HCT116 (cell line): ENCODE results near the gene RBM20. TPM values are rescaled to one million over a fixed set of nuclear protein-coding genes. Genes with fewer than 3 reads are reported as not detected.

Source experiments
- ATAC-seq: fragments of 200-7000 bp; cut with Tn5 transposase; 2 replicates; pipeline ENCODE4 v1.9.1; 2020; ENCODE audit warnings: mild to moderate bottlenecking, moderate library complexity
- BruUV-seq: library from RNA; stranded (reverse); fragments of 400-500 nt; replicated peaks from 2 replicates; lab custom pipeline; 2021; lab: Mats Ljungman, UMichigan
- CTCF ChIA-PET: fragments of 300-600 bp; sonication (Branson Sonifier 250); formaldehyde crosslinking; loops from one replicate; lab custom pipeline; 2021; ENCODE audit warnings: antibody characterized with exemption; lab: Charles Lee
- POLR2A ChIA-PET: fragments of 300-600, 350-600 bp; sonication (Branson Sonifier 250); formaldehyde crosslinking; loops from one replicate; lab custom pipeline; 2021; ENCODE audit warnings: antibody characterized with exemption; lab: Charles Lee
- RAD21 ChIA-PET, 2 experiments: fragments of 300-600 bp; sonication (Branson Sonifier 250); formaldehyde crosslinking; loops; one replicate each; lab custom pipeline; 2023; ENCODE audit warnings: low total read pairs in 2 of 2; ENCODE audit not compliant: uncharacterized antibody in 2 of 2, unreplicated experiment in 2 of 2, low non-redundant PET in 1 of 2; lab: Charles Lee
- DNase-seq: peaks from one replicate; pipeline ENCODE4 v3.0.0-alpha.2; 2010; ENCODE audit warnings: low read depth, low spot score
- H2AFZ ChIP-seq: fragments of 200-600 bp; shearing (Covaris generic), sonication (generic); 2 replicates; pipeline ENCODE4 v1.6.1; 2017; ENCODE audit warnings: low read depth, mixed run types, mixed read lengths, antibody characterized with exemption, low read length; ENCODE audit not compliant: poor library complexity, severe bottlenecking
- H3K27ac ChIP-seq: 2 replicates; pipeline ENCODE4 v1.5.1; 2012; ENCODE audit warnings: low read depth, low read length
- H3K27me3 ChIP-seq: fragments of 200-600 bp; sonication (generic); 2 replicates; pipeline ENCODE4 v1.6.1; 2016; ENCODE audit warnings: mixed run types, low read length, mixed read lengths; ENCODE audit not compliant: insufficient read depth
- H3K36me3 ChIP-seq, 2 experiments: fragments of 200-500 bp in 1 of 2; fragments of 200-600 bp in 1 of 2; sonication (Bioruptor generic) in 1 of 2; sonication (generic) in 1 of 2; 2 replicates each; pipeline versions ENCODE4 v1.5.1 to v1.6.1; 2014 to 2016; ENCODE audit warnings: low read length in 2 of 2, inconsistent platforms in 1 of 2, mixed read lengths in 1 of 2, mixed run types in 1 of 2; ENCODE audit not compliant: insufficient read depth in 2 of 2, control insufficient read depth in 1 of 2
- H3K4me1 ChIP-seq, 2 experiments: fragments of 200-600 bp in 1 of 2; sonication (generic) in 1 of 2; 2 replicates each; pipeline versions ENCODE4 v1.5.1 to v1.6.1; 2012 to 2017; ENCODE audit warnings: low read length in 2 of 2, inconsistent platforms in 1 of 2, mild to moderate bottlenecking in 1 of 2, mixed read lengths in 1 of 2, mixed run types in 1 of 2, moderate library complexity in 1 of 2; ENCODE audit not compliant: insufficient read depth in 2 of 2, control insufficient read depth in 1 of 2
- H3K4me2 ChIP-seq: fragments of 200-600 bp; sonication (generic); 2 replicates; pipeline ENCODE4 v1.6.1; 2017; ENCODE audit warnings: mixed run types, low read length, mixed read lengths
- H3K4me3 ChIP-seq, 2 experiments: fragments of 200-600 bp in 1 of 2; sonication (generic) in 1 of 2; replicated peaks in 1 of 2; 2 replicates each; pipeline ENCODE4 v1.5.1; 2011 to 2016; ENCODE audit warnings: low read length in 2 of 2, control low read depth in 1 of 2, low read depth in 1 of 2, mild to moderate bottlenecking in 1 of 2, mixed read lengths in 1 of 2, mixed run types in 1 of 2
- H3K79me2 ChIP-seq: fragments of 200-600 bp; sonication (generic); 2 replicates; pipeline ENCODE4 v1.6.1; 2017; ENCODE audit warnings: mild to moderate bottlenecking, mixed run types, low read length, moderate library complexity, mixed read lengths; ENCODE audit not compliant: insufficient read depth
- H3K9ac ChIP-seq: fragments of 200-600 bp; sonication (generic); 2 replicates; pipeline ENCODE4 v1.6.1; 2016; ENCODE audit warnings: low read length, mixed read lengths
- H3K9me2 ChIP-seq: fragments of 200-600 bp; sonication (generic), shearing (Covaris generic); 2 replicates; pipeline ENCODE4 v1.6.1; 2017; ENCODE audit warnings: mixed run types, mild to moderate bottlenecking, moderate library complexity; ENCODE audit not compliant: insufficient read depth
- H3K9me3 ChIP-seq, 2 experiments: fragments of 200-500 bp in 1 of 2; fragments of 200-600 bp in 1 of 2; sonication (Bioruptor generic) in 1 of 2; sonication (generic) in 1 of 2; 2 replicates each; pipeline ENCODE4 v1.6.1; 2014 to 2017; ENCODE audit warnings: low read length in 2 of 2, mixed read lengths in 2 of 2, inconsistent platforms in 1 of 2, low read depth in 1 of 2, mild to moderate bottlenecking in 1 of 2, mixed run types in 1 of 2, moderate library complexity in 1 of 2; ENCODE audit not compliant: control insufficient read depth in 1 of 2, insufficient read depth in 1 of 2
- H4K20me1 ChIP-seq: fragments of 200-600 bp; sonication (generic), shearing (Covaris generic); 2 replicates; pipeline ENCODE4 v1.6.1; 2017; ENCODE audit warnings: mixed run types, mild to moderate bottlenecking, moderate library complexity; ENCODE audit not compliant: insufficient read depth
- CEBPB ChIP-seq: IDR thresholded peaks from 2 replicates; pipeline ENCODE4 v1.6.1; 2012; ENCODE audit warnings: low read depth
- FOSL1 ChIP-seq: IDR thresholded peaks from 2 replicates; pipeline ENCODE4 v1.6.1; 2012; ENCODE audit warnings: low read depth
- JUND ChIP-seq: IDR thresholded peaks from 2 replicates; pipeline ENCODE4 v1.6.1; 2012
- SIN3A ChIP-seq: IDR thresholded peaks from 2 replicates; pipeline ENCODE4 v1.6.1; 2012; ENCODE audit warnings: low read depth
- SP1 ChIP-seq: IDR thresholded peaks from 2 replicates; pipeline ENCODE4 v1.6.1; 2012; ENCODE audit warnings: low read depth
- TCF7L2 ChIP-seq: IDR thresholded peaks from 2 replicates; pipeline ENCODE4 v1.7.0; 2011; ENCODE audit warnings: borderline replicate concordance, inconsistent platforms; ENCODE audit not compliant: insufficient read depth, insufficient read length; ENCODE audit errors: extremely low read depth
- intact Hi-C: fragments of 100-400 bp; cut with micrococcal nuclease; formaldehyde crosslinking; loops from 2 replicates; pipeline ENCODE4 v1.10.0; 2022
- total RNA-seq: library from RNA; stranded (reverse); gene quantifications from one replicate; pipeline ENCODE4 v1.2.1, GENCODE V29; 2021; ENCODE audit not compliant: unreplicated experiment
- TF ChIP-seq, protein P1 (sequence below): IDR thresholded peaks from 2 replicates; pipeline ENCODE4 v1.6.1; 2012; ENCODE audit warnings: low read depth
- TF ChIP-seq, protein P2 (sequence below): IDR thresholded peaks from 2 replicates; pipeline ENCODE4 v1.6.1; 2012

RBM20 gene
- total RNA-seq, 1 experiment from 2014 or later: 2.0 TPM

- Histone ChIP-seq H3K4me2 (peak overlapping the region; percentile 63), H3K79me2 (no peaks in the 10 kb centered on the region), H3K27ac (no peak overlapping the region), H2AFZ (peak overlapping the region; percentile 59), H3K9ac (peak overlapping the region; percentile 20; the same call in 1 of the 2 replicates), H3K4me3 (peak overlapping the region in 1 of 2 experiments; percentile 16; a peak in 2 of 4 replicates), H3K27me3 (no peaks in the 10 kb centered on the region), H3K4me1 (peaks cover 11 to 20% of the 10 kb centered on the region in 2 experiments), H3K36me3 (no peaks in the 10 kb centered on the region), H3K9me2 (no peaks in the 10 kb centered on the region), H4K20me1 (no peaks in the 10 kb centered on the region), H3K9me3 (no peaks in the 10 kb centered on the region)
- POLR2A ChIA-PET: no interaction called here
- intact Hi-C loops: no loop called here
- BruUV-seq: no TSS peak
- RAD21 ChIA-PET: interaction anchor here in 1 of 2 experiments (0.7 kb wide), 1 partner anchor 301 kb away, joined by 3 read pairs; no protein-coding TSS in a partner anchor
- CTCF ChIA-PET: no interaction called here
- TF ChIP-seq, protein P1, sequence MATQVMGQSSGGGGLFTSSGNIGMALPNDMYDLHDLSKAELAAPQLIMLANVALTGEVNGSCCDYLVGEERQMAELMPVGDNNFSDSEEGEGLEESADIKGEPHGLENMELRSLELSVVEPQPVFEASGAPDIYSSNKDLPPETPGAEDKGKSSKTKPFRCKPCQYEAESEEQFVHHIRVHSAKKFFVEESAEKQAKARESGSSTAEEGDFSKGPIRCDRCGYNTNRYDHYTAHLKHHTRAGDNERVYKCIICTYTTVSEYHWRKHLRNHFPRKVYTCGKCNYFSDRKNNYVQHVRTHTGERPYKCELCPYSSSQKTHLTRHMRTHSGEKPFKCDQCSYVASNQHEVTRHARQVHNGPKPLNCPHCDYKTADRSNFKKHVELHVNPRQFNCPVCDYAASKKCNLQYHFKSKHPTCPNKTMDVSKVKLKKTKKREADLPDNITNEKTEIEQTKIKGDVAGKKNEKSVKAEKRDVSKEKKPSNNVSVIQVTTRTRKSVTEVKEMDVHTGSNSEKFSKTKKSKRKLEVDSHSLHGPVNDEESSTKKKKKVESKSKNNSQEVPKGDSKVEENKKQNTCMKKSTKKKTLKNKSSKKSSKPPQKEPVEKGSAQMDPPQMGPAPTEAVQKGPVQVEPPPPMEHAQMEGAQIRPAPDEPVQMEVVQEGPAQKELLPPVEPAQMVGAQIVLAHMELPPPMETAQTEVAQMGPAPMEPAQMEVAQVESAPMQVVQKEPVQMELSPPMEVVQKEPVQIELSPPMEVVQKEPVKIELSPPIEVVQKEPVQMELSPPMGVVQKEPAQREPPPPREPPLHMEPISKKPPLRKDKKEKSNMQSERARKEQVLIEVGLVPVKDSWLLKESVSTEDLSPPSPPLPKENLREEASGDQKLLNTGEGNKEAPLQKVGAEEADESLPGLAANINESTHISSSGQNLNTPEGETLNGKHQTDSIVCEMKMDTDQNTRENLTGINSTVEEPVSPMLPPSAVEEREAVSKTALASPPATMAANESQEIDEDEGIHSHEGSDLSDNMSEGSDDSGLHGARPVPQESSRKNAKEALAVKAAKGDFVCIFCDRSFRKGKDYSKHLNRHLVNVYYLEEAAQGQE: no peak
- no peak for TF ChIP-seq SIN3A
- TF ChIP-seq CEBPB: no peak
- TF ChIP-seq FOSL1: peak; percentile 39; the same call in 1 of the 2 replicates
- TF ChIP-seq SP1: peak; percentile 17; the same call in 1 of the 2 replicates
- peak; percentile 10; the same call in 1 of the 2 replicates for TF ChIP-seq JUND
- no peak for TF ChIP-seq TCF7L2
- TF ChIP-seq, protein P2, sequence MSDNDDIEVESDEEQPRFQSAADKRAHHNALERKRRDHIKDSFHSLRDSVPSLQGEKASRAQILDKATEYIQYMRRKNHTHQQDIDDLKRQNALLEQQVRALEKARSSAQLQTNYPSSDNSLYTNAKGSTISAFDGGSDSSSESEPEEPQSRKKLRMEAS: no peak
- DNase-seq: no peak
- peak; percentile 73 for ATAC-seq
Observed at GRCh38 chr10:110865186-110865808, 221.2 kb downstream of the RBM20 start.
